Activated CD8-positive, alpha-beta memory T cell treated with anti-CD3 and anti-CD28 coated beads for 1 hour (primary cell): ENCODE results near the gene PRLR.

Experiments used
- DNase-seq, 2 donors: peaks; one replicate each; pipeline ENCODE4 v3.0.0-alpha.2; 2020; ENCODE audit warnings: low read depth in 1 of 2; ENCODE audit errors: extremely low read depth in 1 of 2

Gene PRLR

GRCh38 chr5:35091704-35092103 is 138.6 kb downstream of the PRLR start:
- no peak for DNase-seq

GRCh38 chr5:35089334-35090314 is 140.7 kb downstream of the PRLR start:
- DNase-seq: peak; percentile 8 to 24

GRCh38 chr5:35087991-35088390 is 142.3 kb downstream of the PRLR start:
- no peak for DNase-seq

- DNase-seq: no peak
Observed at GRCh38 chr5:35083150-35083549, 147.1 kb downstream of the PRLR start.

GRCh38 chr5:35082530-35082929 is 147.8 kb downstream of the PRLR start:
- no peak for DNase-seq

GRCh38 chr5:35081134-35081533 is 149.2 kb downstream of the PRLR start:
- DNase-seq: no peak

- no peak for DNase-seq
Observed at GRCh38 chr5:35073160-35073559, 157.1 kb downstream of the PRLR start.

GRCh38 chr5:35069188-35069587 is 161.1 kb downstream of the PRLR start:
- DNase-seq: no peak

GRCh38 chr5:35067985-35068384 is 162.3 kb downstream of the PRLR start:
- no peak for DNase-seq

GRCh38 chr5:35066260-35066795 is 164.0 kb downstream of the PRLR start:
- no peak for DNase-seq

- no peak for DNase-seq
Observed at GRCh38 chr5:35063414-35063813, 166.9 kb downstream of the PRLR start.

GRCh38 chr5:35061211-35061770 is 169.0 kb downstream of the PRLR start:
- no peak for DNase-seq

- DNase-seq: no peak
Observed at GRCh38 chr5:35060236-35060635, 170.1 kb downstream of the PRLR start.

- no peak for DNase-seq
Observed at GRCh38 chr5:35059251-35059650, 171.0 kb downstream of the PRLR start.

GRCh38 chr5:35058374-35058788 is 171.9 kb downstream of the PRLR start:
- DNase-seq: no peak

GRCh38 chr5:35056686-35057085 is 173.6 kb downstream of the PRLR start:
- DNase-seq: no peak

- no peak for DNase-seq
Observed at GRCh38 chr5:35052838-35053237, 177.4 kb downstream of the PRLR start.

- DNase-seq: no peak
Observed at GRCh38 chr5:35050541-35051126, 179.7 kb downstream of the PRLR start.

GRCh38 chr5:35048910-35049309 is 181.4 kb downstream of the PRLR start:
- DNase-seq: no peak

- DNase-seq: no peak
Observed at GRCh38 chr5:35047785-35048404, 182.4 kb downstream of the PRLR start, which contains the start of gene AGXT2. Gene AGXT2, minus strand, starts transcription at chr5:35047949. Its CDS starts 57 bp downstream, at chr5:35047892.

GRCh38 chr5:35046774-35047173 is 183.5 kb downstream of the PRLR start:
- DNase-seq: no peak
